Measurements from ENCODE around the gene FBH1. TPM values are rescaled to one million over a fixed set of nuclear protein-coding genes. Genes with fewer than 3 reads are reported as not detected.

Gene FBH1
- total and polyA plus RNA-seq, 9 of the 15 experiments (the other 6 are each of a cell fraction or from before 2014, with no cell fraction given) = 13.4 to 108 (median 77.8) TPM

DNA sequence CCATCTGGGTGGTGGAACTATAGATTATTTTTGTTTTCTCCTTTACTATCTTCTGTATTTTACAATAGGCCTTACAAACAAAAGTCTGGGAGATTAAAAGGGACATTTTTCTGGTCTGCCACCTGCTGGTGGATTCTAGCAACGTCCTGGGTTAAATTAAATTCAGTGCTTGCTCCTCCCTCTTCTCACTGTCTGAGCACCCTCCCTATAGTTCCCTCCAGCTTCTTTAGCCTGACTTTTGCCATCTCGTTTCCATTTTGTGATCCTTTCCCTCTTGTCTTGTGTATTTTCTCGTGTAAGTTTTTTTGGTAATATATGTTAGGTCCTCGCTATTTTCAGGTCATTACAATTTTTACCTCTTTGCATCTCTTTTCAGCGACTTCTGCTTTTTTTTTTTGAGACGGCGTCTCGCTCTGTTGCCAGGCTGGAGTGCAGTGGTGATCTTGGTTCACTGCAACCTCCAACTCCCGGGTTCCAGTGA is 16.5 kb upstream of the FBH1 start (continued):
- TF ChIP-seq CTCFL (IDR thresholded peaks at IDR 0.05; ENCODE audit: borderline replicate concordance, insufficient read depth, low read depth, low read length, poor library complexity, severe bottlenecking) (peak; percentile 13), SMC3 (conservative IDR thresholded peaks at IDR 0.05; ENCODE audit: insufficient read depth, low read depth, low read length) (peak; percentile 59), TCF3 (CRISPR knock-in tag; IDR thresholded peaks at IDR 0.05) (no peak), IFI16 (CRISPR knock-in tag; IDR thresholded peaks at IDR 0.05) (no peak), EP400 (IDR thresholded peaks at IDR 0.05) (0 out of 2 replicates have a peak, but pooled peaks have one; percentile 18), ARID3A (IDR thresholded peaks at IDR 0.05; ENCODE audit: borderline replicate concordance, low read depth, low read length) (0 out of 2 replicates have a peak, but pooled peaks have one; percentile 59), NR2C2 (CRISPR knock-in tag; IDR thresholded peaks at IDR 0.05) (no peak), NR2C2 (tag; IDR thresholded peaks at IDR 0.05) (no peak)
- TF ChIP-seq, protein P1, sequence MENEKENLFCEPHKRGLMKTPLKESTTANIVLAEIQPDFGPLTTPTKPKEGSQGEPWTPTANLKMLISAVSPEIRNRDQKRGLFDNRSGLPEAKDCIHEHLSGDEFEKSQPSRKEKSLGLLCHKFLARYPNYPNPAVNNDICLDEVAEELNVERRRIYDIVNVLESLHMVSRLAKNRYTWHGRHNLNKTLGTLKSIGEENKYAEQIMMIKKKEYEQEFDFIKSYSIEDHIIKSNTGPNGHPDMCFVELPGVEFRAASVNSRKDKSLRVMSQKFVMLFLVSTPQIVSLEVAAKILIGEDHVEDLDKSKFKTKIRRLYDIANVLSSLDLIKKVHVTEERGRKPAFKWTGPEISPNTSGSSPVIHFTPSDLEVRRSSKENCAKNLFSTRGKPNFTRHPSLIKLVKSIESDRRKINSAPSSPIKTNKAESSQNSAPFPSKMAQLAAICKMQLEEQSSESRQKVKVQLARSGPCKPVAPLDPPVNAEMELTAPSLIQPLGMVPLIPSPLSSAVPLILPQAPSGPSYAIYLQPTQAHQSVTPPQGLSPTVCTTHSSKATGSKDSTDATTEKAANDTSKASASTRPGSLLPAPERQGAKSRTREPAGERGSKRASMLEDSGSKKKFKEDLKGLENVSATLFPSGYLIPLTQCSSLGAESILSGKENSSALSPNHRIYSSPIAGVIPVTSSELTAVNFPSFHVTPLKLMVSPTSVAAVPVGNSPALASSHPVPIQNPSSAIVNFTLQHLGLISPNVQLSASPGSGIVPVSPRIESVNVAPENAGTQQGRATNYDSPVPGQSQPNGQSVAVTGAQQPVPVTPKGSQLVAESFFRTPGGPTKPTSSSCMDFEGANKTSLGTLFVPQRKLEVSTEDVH (IDR thresholded peaks at IDR 0.05; ENCODE audit: low read depth, partially characterized antibody) = peak; percentile 40

Measured in K562 (cell line).